ENCODE data around the gene MUC5B.

MUC5B gene

GRCh38 chr11:1194977-1195681 is 27.7 kb upstream of the MUC5B start:
- TF ChIP-seq CTCF (IDR thresholded peaks at IDR 0.05; ENCODE audit: control insufficient read depth, insufficient read depth, low read depth, low read length, missing control alignments): no peak
- H3K4me3 ChIP-seq (ENCODE audit: control insufficient read depth, low read depth, low read length): no peak overlapping the region
- no peak for DNase-seq (ENCODE audit: low read depth)

- no peak for TF ChIP-seq CTCF (IDR thresholded peaks at IDR 0.05; ENCODE audit: control insufficient read depth, insufficient read depth, low read depth, low read length, missing control alignments)
- no peak overlapping the region for H3K4me3 ChIP-seq (ENCODE audit: control insufficient read depth, low read depth, low read length)
- no peak for DNase-seq (ENCODE audit: low read depth)
Observed at GRCh38 chr11:1195682-1196515, 27.0 kb upstream of the MUC5B start.

GRCh38 chr11:1196516-1197391 is 26.1 kb upstream of the MUC5B start:
- TF ChIP-seq CTCF (IDR thresholded peaks at IDR 0.05; ENCODE audit: control insufficient read depth, insufficient read depth, low read depth, low read length, missing control alignments): no peak
- DNase-seq (ENCODE audit: low read depth): no peak
- H3K4me3 ChIP-seq (ENCODE audit: control insufficient read depth, low read depth, low read length): no peak overlapping the region

GRCh38 chr11:1197431-1197885 is 25.4 kb upstream of the MUC5B start:
- DNase-seq (ENCODE audit: low read depth): no peak
- no peak for TF ChIP-seq CTCF (IDR thresholded peaks at IDR 0.05; ENCODE audit: control insufficient read depth, insufficient read depth, low read depth, low read length, missing control alignments)
- H3K4me3 ChIP-seq (ENCODE audit: control insufficient read depth, low read depth, low read length): no peak overlapping the region

DNA sequence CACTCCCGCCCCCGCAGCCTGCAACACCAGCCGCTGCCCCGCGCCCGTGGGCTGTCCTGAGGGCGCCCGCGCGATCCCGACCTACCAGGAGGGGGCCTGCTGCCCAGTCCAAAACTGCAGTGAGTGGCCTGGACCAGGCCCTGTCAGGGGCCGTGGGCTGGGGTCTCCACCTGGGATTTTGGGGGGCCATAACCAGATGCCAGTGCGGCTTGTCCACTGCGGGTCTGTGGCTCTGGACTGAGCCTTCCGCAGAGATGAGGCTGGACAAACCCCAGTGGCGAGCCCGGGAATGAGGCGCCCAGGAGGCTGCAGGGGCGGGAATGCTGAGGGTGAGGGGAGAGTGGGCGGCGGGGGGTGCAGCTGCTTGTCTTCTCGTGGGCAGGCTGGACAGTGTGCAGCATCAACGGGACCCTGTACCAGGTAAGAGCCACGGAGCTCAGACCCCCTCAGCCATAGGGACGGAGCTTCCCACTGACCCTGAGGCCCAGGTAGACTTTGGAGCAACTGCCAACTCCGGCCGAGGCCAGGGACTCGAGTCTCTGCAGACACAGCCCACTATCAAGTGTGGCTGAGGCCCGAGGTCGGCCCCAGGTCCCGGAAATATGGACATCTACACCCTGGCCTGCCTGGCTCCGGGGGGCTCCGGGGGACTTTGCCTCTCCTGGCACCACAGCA is 24.8 kb upstream of the MUC5B start:
- DNase-seq (ENCODE audit: low read depth): no peak
- no peak for TF ChIP-seq CTCF (IDR thresholded peaks at IDR 0.05; ENCODE audit: control insufficient read depth, insufficient read depth, low read depth, low read length, missing control alignments)
- H3K4me3 ChIP-seq (ENCODE audit: control insufficient read depth, low read depth, low read length): no peak overlapping the region

Measured in AG09309 (cell line).